Hematopoietic multipotent progenitor cell treated with erythropoietin and hydrocortisone succinate and interleukin-3 and kit ligand, for 17 days (in vitro differentiated cells): ENCODE measurements around the gene SLC46A1.

ENCODE experiments used
- DNase-seq: peaks from one replicate; pipeline ENCODE4 v3.0.0-alpha.2; 2015; ENCODE audit warnings: low spot score

Gene SLC46A1

DNA sequence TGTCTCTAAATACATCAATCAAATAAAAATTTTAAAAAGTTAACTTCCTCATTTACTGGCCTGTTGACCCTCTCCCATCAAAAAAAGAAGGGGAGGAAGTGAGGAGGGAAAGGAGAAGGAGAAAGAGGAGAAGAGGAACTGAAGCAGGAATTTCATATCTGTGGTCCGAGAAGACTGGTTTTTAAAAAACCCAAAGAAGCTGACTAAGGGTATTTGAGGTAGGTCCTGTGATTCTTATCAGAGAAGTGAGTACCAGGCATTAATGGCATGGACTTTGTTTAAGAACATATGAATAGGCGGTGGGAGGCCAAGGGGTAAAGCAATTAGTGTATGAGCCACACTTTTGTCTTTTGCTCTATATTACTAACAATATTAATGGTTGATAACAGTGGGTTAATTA, 2.0 kb downstream of the SLC46A1 start:
- no peak for DNase-seq

- DNase-seq: no peak
Observed at GRCh38 chr17:28402844-28403243, 3.2 kb downstream of the SLC46A1 start.

DNA sequence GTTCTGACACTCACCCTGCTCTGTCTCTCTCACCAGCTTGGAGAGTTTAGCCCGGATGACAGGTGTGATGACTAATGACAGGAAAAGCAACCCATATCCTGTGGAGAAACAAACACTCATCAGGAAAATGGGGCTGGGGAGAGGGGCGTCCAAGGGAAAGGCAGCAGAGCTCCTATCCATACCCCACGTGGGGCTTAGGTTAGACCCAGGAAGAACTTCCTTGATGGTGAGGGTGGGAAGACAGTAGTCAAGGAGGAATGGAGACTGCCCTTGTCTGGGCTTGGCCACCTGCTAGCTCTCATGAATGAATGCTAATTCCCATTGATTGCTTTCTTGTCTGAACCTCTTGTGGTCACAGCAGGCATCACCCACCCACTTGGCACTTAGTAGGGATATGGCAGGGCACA, 3.8 kb downstream of the SLC46A1 start:
- no peak for DNase-seq

DNA sequence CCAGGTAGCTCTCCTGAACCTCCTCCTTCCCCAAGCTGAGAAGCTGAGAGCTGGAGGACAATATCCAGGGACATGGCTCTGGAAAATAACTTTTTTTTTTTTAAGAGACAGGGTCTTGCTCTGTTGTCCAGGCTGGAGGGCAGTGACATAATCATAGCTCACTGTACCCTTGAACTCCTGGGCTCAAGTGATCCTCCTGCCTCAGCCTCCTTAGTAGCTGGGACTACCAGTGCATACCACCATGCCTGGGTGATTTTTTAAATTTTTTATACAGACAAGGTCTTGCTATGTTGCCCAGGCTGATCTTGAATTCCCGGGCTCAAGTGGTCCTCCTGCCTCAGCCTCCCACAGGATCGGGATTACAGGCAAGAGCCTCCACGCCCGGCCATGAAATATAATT, 6.2 kb downstream of the SLC46A1 start:
- no peak for DNase-seq

DNA sequence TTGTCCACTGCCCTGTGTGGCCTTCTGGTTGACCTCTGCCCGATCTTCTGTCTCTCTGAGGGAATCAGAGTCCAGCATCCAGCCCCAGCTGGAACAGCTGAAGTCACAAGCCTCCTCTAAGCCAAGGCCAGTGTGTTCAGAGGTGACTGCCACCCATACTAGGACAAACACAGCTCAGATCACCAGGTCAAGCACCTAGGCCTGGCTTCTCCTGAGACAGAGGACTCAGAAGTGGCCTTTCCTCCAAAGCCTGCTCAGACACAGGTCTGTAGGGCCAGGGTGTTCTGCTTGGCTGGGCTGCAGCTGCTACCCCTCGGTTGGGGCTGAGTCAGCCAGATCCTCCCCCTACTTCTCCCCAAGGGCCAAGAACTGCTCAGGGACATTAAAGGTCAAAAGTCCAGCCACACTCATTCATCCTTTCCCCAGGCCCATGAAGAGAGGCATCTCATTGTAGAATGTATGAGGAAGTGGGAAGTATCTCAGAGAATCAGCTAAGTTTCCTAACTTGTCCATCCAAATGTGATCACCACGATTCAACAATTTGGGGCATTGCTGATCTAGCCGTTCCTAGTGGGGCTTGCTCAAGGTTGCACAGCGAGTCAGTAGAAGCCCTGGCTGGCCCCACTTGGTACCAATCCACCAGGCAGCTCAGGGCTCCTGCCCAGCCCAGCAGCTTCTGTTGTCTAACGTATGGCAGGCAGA, 7.6 kb downstream of the SLC46A1 start:
- DNase-seq: no peak

- DNase-seq: no peak
Observed at GRCh38 chr17:28397687-28398279, 8.2 kb downstream of the SLC46A1 start.

- no peak for DNase-seq
Observed at GRCh38 chr17:28397275-28397674, 8.7 kb downstream of the SLC46A1 start.

DNA sequence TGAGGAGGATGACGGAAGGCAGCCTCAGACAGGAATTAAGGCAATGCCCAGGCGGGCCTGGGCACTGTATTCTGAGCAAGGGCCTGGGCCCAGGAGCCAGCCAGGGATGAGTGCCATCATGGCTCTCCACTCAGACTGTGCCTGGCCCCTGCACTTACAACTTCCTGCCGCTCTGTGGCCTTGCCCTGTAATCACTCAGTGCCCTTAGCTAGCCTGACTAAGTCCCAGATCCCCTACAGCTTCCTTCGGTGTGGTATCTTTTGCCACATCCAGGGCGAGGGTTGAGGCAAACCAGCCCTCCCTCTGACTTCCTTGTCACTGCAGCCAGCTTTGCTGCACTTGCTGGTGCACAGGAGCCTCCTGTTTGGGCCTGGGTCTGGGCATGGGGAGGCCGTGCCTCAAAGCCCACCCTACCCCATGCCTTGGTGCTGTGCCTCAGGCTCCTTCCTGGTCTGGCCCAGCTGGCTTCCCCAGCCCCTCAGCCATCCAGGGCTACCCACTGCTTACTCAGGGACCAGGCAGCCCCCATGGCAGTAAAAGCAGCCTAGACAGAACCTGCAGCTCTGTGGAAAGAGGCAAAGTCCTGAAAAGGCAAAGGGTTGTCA, 9.3 kb downstream of the SLC46A1 start:
- DNase-seq: no peak

GRCh38 chr17:28395968-28396367, 10.0 kb downstream of the SLC46A1 start:
- no peak for DNase-seq

GRCh38 chr17:28395426-28395825, 10.6 kb downstream of the SLC46A1 start:
- no peak for DNase-seq

- no peak for DNase-seq
Observed at GRCh38 chr17:28394337-28395116, 11.5 kb downstream of the SLC46A1 start.

DNA sequence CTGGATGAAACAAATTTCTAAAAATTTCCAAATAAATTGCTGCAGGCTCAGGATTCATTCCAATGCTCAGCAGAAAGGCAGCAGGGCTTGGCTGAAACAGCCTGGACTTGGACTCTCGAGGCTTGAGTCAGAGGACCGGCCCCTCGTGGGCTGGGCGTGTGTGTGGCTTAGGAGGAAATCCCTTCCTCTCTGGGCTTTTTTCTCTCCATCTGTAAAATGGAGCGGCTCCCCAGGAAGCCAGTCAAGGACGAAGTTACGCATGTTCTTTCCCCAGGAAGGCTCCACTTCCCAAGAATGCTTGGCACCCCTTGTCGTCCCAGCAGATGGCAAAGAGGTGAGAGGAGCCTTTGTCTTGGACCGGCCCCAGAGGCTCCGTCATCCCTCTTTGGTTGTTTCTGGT, 13.5 kb downstream of the SLC46A1 start:
- DNase-seq: no peak

DNA sequence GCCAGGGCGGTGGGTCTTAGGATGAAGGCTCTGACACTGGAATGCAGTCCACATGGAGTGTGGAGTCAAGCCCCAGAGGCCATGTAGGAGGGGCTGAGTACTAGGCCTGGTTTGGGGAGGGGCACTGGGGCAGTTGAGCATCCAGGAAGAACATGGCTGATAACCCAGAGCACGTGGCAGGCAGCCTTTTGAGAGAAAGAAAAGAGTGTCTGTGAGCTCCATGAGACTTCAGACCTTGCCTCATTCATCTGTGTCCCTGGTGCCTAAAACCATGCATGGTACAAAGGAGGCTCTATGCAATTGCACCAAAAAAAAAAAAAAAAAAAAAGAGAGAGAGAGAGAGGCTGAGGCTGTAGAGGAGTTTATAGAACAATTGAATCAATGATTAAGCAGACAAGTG, 14.6 kb downstream of the SLC46A1 start:
- DNase-seq: no peak

DNA sequence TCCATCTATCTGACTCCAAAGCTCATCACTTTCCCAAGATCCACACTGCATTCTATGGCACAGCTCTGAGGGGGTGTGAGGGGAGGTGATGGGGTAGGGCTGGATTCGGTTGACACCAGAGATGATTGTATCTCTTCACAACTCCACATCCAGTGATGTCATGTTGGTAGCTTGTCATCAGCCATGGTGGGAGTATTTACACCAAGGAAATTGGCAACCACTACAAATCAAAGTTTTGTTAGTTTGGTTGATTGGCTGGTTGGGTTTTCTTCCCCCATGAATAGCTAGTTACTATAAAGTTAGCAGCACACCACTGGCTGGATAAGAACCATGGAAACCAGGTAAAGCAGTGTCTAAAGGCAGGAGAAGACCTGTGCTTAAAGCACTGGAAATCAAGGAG, 15.0 kb downstream of the SLC46A1 start:
- DNase-seq: no peak

- DNase-seq: no peak
Observed at GRCh38 chr17:28390563-28390962, 15.4 kb downstream of the SLC46A1 start.

DNA sequence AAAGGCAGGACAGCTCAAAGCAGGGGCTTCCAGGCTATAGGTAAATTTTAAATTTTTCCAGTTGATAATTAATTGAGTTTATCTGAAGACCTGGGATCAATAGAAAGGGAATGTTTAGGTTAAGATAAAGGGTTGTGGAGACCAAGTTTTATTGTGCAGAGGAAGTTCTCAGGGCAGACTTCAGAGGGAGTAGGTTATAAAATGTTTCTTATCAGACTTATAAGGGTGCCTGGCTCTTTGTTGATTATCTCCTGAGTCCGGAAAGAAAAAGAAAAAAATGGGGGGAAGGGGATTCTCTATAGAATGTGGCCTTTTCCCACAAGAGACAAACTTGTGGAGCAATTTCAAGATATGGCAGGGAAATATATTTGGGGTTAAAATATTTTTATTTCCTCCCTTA, 15.9 kb downstream of the SLC46A1 start:
- no peak for DNase-seq

DNA sequence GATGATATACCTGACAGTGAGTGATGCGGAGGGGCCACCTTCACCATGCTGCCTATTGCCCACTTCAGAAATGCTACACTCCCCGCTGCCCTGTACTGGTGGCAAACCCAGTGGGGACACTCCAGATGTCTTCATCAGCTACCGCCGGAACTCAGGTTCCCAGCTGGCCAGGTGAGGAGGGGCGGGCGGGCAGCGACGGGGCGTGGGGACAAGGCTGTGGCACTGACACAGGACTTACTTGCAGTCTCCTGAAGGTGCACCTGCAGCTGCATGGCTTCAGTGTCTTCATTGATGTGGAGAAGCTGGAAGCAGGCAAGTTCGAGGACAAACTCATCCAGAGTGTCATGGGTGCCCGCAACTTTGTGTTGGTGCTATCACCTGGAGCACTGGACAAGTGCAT, 17.9 kb downstream of the SLC46A1 start:
- no peak for DNase-seq

DNA sequence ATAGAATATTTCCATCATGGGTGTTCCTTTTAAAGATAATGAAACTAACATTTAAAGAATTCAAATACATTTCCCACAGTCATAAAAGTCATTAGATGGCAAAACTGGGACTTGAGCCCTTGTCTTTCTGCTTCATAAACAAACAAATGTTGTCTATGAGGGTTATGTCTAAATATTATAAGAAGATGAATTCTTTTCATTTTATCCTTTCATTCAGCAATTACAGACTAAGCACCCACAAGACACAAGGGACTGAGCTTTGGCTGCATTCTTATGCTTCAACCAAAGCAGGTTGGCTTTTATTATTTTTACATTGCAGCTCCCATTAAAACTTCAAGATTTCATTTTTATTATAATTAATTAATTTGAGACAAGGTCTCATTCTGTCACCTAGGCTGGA, 19.6 kb downstream of the SLC46A1 start:
- DNase-seq: no peak

- DNase-seq: no peak
Observed at GRCh38 chr17:28385406-28385805, 20.6 kb downstream of the SLC46A1 start.

DNA sequence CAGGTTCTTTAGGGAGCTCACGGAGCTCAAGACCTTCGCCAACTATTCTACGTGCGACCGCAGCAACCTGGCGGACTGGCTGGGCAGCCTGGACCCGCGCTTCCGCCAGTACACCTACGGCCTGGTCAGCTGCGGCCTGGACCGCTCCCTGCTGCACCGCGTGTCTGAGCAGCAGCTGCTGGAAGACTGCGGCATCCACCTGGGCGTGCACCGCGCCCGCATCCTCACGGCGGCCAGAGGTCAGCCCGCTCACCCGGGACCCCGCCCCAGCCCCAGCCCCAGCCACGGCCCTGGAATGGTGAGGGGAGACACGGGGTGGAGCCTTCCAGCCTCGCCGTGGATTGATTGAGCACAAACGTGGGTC, 21.0 kb downstream of the SLC46A1 start:
- no peak for DNase-seq

DNA sequence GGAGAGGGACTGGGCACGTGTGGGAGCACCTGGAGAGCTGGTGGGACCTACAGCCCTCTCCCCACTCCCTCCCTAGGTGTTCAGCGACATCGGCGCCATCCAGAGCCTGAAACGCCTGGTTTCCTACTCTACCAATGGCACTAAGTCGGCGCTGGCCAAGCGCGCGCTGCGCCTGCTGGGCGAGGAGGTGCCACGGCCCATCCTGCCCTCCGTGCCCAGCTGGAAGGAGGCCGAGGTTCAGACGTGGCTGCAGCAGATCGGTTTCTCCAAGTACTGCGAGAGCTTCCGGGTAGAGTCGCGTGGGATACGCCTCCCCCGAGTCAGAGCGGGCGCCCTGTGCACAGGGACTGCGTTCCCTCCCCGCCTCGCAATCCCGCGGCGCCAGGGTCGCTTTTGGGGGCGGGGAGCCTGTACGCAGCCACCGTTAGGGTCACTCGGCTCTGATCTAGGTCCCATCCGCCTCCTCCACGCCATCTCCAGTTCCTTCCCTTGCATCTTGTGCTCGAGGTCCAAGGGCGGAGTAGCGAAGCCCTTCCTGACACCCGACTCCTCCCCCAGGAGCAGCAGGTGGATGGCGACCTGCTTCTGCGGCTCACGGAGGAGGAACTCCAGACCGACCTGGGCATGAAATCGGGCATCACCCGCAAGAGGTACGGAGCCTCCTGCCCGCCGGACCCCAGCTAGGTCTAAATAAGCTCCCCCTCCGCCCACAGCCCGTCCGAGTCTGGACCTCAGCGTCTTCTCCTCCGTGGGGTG, 21.6 kb downstream of the SLC46A1 start:
- DNase-seq: no peak

DNA sequence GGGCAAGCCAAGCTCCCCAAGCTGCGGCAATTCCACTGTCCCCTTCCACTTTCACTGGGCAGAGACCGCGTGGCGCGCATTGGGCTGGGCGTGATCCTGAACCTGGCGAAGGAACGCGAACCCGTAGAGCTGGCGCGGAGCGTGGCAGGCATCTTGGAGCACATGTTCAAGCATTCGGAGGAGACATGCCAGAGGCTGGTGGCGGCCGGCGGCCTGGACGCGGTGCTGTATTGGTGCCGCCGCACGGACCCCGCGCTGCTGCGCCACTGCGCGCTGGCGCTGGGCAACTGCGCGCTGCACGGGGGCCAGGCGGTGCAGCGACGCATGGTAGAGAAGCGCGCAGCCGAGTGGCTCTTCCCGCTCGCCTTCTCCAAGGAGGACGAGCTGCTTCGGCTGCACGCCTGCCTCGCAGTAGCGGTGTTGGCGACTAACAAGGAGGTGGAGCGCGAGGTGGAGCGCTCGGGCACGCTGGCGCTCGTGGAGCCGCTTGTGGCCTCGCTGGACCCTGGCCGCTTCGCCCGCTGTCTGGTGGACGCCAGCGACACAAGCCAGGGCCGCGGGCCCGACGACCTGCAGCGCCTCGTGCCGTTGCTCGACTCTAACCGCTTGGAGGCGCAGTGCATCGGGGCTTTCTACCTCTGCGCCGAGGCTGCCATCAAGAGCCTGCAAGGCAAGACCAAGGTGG, 24.7 kb downstream of the SLC46A1 start:
- no peak for DNase-seq
